ENCODE measurements around the gene MRPL24. TPM values are rescaled to one million over a fixed set of nuclear protein-coding genes. Genes with fewer than 3 reads are reported as not detected.

MRPL24 gene
- total and polyA plus RNA-seq, 2 of the 13 experiments (the other 11 are each of a cell fraction or from before 2014, with no cell fraction given): 38.1 to 42.9 TPM

- TF ChIP-seq SETDB1 (CRISPR knock-in tag; IDR thresholded peaks at IDR 0.05; ENCODE audit: borderline replicate concordance) (no peak), SRY (CRISPR knock-in tag; IDR thresholded peaks at IDR 0.05) (peak; percentile 56; the same call in 1 of the 2 replicates), ZNF430 (CRISPR knock-in tag; IDR thresholded peaks at IDR 0.05) (0 out of 2 replicates have a peak, but pooled peaks have one; percentile 20), ZNF282 (IDR thresholded peaks at IDR 0.05; ENCODE audit: partially characterized antibody) (no peak), CEBPZ (IDR thresholded peaks at IDR 0.05; ENCODE audit: low read length) (no peak), ZNF609 (CRISPR knock-in tag; IDR thresholded peaks at IDR 0.05; ENCODE audit: borderline replicate concordance) (no peak), ZNF275 (CRISPR knock-in tag; IDR thresholded peaks at IDR 0.05; ENCODE audit: borderline replicate concordance) (no peak; the same call in 1 of the 2 replicates), ZNF577 (CRISPR knock-in tag; IDR thresholded peaks at IDR 0.05; ENCODE audit: borderline replicate concordance, low read depth) (no peak; the same call in 1 of the 2 replicates), FOXJ3 (CRISPR knock-in tag; IDR thresholded peaks at IDR 0.05; ENCODE audit: borderline replicate concordance) (0 out of 2 replicates have a peak, but pooled peaks have one; percentile 59), SNAPC4 (CRISPR knock-in tag; IDR thresholded peaks at IDR 0.05) (no peak)
Measured at GRCh38 chr1:156767101-156767878, 26.4 kb upstream of the MRPL24 start, which contains the start of gene PRCC (continued).

Measured in HepG2 (cell line).